Brain pericyte (primary cell): ENCODE data around the gene CPM.

Experiments
- DNase-seq: peaks from one replicate; pipeline ENCODE4 v3.0.0-alpha.2; 2012; ENCODE audit warnings: low read depth, low spot score

The CPM gene

GRCh38 chr12:68904351-68904962 is 28.5 kb downstream of the CPM start:
- DNase-seq: no peak

DNA sequence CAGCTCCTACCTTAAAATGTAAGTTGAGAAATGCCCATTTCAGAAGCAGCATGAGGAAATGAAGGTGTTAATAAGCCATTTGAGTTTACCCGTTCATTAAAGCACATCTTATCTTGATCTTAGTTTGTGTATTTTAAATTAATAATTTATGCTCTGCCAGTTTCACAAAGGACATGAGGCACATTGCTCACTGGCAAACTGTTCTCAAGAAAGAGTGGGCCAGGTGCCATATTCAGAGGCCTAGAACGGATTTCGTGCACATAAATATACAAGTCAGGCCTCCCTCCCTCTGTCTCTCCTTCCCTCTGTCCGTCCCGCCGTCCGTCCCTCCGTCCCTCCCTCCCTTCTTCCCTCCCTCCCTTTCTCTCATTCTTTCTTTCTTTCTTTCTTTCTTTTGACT is 29.5 kb downstream of the CPM start:
- DNase-seq: no peak

GRCh38 chr12:68901551-68901950 is 31.4 kb downstream of the CPM start:
- no peak for DNase-seq

- no peak for DNase-seq
Observed at GRCh38 chr12:68901145-68901544, 31.8 kb downstream of the CPM start.

GRCh38 chr12:68900241-68900640 is 32.7 kb downstream of the CPM start:
- no peak for DNase-seq

DNA sequence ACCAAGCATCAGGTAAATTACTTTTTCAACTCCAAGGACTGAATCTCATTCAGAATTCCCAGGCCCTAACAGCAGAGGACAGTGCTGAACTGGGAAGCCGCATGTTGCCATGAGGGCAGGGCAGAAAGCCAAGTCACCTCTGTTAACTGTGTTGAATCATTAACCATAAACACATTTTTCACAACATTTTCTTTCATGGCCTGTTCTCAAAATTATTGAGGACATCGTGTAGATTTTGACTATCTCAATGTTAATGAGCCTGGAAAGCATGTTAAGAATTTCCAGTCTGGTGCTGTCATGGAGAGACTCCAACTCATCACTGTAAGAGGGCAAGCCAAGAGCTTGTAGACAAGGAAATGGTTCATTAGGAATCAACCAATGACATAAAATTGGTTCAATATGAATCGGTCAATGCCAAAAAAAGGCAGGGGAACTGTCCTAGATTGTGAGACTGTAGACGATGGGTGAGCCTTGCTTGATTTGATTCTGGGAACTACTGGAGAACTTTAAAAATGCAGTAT is 33.7 kb downstream of the CPM start:
- no peak for DNase-seq

DNA sequence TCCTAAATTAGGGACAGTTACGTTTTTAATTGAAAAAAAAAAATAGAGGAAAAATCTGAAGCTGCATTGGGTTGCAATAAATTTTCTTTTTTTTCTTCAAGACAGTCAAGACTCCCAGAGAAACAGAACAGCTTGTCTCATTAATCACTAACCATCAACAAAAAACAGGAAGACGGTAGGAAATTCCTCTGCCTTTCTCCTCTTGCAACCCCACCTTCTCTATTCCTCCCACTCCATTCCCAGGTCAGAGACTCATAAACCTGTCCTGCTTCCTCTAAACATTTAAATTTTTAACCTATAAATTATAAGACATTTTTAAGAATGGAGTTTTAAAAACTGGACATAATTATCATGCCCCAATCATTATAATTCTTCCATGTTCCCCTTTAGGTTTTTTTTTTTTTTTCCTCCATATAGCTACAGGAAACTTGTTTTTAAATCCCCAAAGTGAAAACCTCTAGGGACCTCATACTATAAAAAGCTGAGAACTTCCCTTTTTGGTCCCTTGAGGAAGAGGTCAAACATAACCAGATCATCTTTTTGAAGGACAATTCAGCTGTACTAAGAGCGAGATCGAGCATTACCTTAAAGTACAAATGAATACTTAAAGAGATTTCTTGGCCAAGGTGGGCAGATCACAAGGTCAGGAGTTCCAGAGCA is 36.0 kb downstream of the CPM start:
- no peak for DNase-seq

GRCh38 chr12:68894276-68894855 is 38.6 kb downstream of the CPM start:
- no peak for DNase-seq

- no peak for DNase-seq
Observed at GRCh38 chr12:68893741-68894140, 39.2 kb downstream of the CPM start.

DNA sequence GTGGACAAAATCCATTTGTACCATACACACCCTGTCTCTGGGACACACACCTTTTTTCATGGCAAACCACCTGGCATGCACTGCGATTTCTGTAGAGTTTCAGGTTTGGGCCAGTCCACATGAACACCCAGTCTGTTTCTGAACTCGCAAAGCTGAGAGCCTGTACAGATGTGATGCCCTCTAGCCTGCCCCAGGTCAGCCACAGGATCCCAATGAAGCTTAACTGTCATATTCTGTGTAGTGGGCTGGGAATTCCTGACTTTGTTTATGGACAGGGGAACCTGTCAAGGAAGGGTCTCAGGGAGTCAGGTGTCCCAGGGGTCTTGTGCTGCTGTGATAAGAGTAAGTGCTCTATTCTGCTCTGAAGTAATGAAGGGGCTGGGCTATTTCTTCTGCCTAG is 39.8 kb downstream of the CPM start:
- no peak for DNase-seq

GRCh38 chr12:68891141-68891540 is 41.8 kb downstream of the CPM start:
- no peak for DNase-seq

GRCh38 chr12:68890701-68891113 is 42.3 kb downstream of the CPM start:
- DNase-seq: no peak

- no peak for DNase-seq
Observed at GRCh38 chr12:68888243-68888642, 44.7 kb downstream of the CPM start.

DNA sequence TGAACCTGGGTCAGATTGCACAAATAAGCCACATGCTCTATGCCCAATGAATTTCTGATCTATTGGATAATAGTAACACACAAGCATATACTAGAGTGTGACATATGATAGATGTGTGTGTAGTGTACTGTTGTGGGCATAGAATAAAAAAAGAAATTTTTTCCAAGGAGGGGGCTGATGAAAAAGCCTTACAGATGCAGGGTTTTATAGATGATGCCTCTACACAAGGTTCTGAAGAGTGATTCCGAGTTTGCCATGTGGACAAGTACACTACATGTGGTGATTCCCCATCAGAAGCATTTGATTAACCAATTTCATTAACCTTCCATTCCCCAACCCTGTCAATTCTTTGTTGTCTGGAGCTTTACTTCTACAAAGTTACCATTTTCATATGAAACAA is 45.3 kb downstream of the CPM start:
- no peak for DNase-seq

DNA sequence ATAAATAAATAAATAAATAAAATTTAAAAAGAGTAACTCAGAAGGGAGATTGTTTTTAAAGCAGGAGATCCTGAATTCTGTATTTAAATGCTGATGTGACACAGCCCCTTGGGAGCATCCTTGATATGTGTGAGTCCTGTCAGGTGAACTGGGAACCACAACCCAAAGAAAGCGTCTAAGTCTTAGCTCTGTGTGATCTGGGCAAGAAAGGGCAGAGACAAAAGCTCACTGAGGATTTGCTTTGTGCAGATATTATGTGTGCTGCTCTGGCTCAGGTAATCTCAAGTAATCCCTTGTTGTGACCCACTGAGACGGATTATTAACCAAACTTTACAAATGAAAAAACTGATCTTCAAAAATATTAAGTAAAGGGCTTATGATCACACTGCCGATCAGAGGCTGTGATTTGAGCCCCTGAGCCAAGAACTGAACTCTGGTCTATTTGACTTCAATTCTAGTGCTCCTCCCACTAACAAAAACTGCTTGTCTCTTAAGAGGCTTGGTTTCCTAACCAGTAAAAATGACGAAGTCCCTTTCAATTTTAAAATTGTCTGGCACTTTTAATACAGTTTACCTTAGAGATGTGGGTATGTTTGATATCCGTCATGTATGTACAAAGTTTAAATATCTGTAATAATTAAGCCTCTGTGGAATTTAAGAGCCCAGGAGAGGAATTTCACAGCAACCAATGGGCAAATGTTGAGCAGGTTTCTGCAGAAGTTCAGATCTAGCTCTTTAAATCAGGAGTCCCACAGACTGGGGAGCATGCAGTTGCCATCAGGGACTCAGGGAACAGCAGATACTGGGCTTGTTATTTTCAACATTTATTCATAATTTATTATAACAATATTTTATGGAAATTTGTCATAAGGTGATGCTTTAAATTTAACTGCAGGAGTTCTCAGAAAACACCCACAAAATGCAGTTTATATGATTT is 46.1 kb downstream of the CPM start:
- DNase-seq: no peak

- DNase-seq: no peak
Observed at GRCh38 chr12:68885381-68885780, 47.6 kb downstream of the CPM start.

DNA sequence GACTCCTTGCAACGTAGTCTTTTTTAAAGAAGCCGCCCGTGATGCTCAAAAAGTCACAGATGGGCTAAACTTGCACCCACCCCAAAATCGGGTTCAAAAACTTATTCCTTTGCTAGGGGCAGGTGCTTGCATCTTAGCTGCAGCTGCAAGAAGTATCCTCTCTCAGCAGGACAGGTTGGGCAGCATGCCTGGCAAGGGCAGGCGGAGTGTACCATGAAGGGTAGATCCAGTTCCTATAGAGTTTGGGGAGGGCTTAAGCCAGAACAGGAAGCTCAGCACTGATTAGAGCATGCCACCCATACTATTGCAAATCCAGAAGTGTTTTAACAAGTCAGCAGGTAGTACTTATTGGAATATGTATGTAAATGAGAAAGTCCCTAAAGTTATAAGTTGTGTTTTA is 48.7 kb downstream of the CPM start:
- DNase-seq: no peak

- DNase-seq: no peak
Observed at GRCh38 chr12:68883151-68883550, 49.8 kb downstream of the CPM start.

DNA sequence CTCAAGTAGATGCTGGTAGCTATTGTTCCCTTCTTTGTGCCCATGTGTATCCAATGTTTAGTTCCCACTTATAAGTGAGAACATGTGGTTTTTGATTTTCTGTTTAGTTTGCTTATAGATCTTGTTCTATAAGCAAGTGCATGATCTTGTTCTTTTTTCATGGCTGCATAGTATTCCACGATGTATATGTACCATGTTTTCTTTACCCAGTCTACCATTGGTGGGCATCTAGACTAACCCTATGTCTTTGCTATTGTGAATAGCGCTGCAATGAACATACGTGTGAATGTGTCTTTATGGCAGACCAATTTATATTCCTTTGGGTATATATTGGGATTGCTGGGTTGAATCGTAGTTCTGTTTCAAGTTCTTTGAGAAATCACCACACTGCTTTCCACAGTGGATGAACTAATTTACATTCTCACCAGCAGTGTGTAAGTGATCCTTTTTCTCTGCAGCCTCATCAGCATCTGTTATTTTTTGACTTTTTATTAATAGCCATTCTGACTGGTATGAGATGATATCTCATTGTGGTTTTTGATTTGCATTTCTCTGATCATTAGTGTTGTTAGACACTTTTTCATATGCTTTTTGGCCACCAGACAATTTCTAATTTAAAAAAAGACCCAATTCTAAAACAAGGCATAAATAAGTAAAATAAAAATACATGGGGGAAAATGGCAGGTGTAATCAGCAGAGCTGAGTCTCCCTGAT is 50.6 kb downstream of the CPM start:
- DNase-seq: no peak

DNA sequence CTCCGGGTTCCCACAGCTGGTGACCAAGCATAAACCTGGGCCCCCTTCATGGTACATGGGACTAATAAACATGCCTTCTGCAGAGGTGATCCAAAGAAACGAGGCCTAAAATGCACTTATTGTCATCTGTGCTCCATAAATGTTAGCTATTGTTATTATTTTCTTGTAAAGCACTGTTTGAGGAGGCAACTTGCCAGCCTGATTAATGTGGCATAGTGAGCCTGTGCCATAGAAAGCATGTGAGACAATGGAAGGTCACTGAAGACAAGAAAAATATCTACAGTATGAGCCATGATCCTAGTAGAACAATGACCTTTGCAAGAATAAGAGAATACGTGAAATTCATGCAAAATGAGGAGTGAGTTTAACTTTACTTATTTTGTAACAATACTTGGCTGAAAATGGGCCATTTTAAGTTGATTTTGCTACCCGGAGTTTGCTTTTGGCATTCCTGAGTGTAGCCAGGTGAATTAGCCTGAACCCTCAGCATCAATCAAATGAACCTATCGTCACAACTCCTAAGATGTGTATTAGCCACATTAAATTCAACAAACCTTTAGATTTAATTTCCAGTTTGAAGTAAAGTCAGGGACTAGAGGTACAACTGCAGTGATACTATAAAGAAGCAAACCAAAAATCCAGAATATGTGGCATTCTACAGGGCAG is 52.2 kb downstream of the CPM start:
- no peak for DNase-seq

GRCh38 chr12:68878846-68879245 is 54.1 kb downstream of the CPM start:
- no peak for DNase-seq
